Astrocyte (in vitro differentiated cells and primary cell): ENCODE results near the gene MAPKAPK2. TPM values are rescaled to one million over a fixed set of nuclear protein-coding genes. Genes with fewer than 3 reads are reported as not detected.
A peak's percentile ranks its signal among the peaks of the same experiment; 100 is the strongest.

Experiments used
- DNase-seq: peaks from one replicate; pipeline ENCODE4 v3.0.0-alpha.2; 2010; ENCODE audit warnings: low read depth
- FAIRE-seq: peaks from 2 replicates; lab custom pipeline; 2011; peaks lifted over from hg19 to GRCh38; lab: Jason Lieb, UNC
- H2AFZ ChIP-seq: 2 replicates; pipeline ENCODE4 v1.6.0; 2012; ENCODE audit warnings: low read depth, low read length, inconsistent platforms
- H3K27ac ChIP-seq: 2 replicates; pipeline ENCODE4 v1.5.1; 2011; ENCODE audit warnings: low read depth, low read length, inconsistent platforms
- H3K27me3 ChIP-seq: 2 replicates; pipeline ENCODE4 v1.6.0; 2011; ENCODE audit warnings: low read length, inconsistent platforms; ENCODE audit not compliant: insufficient read depth
- H3K36me3 ChIP-seq: 2 replicates; pipeline ENCODE4 v1.5.1; 2011; ENCODE audit warnings: low read length, inconsistent platforms; ENCODE audit not compliant: insufficient read depth
- H3K4me1 ChIP-seq: 2 replicates; pipeline ENCODE4 v1.5.1; 2011; ENCODE audit warnings: low read length, inconsistent platforms; ENCODE audit not compliant: insufficient read depth
- H3K4me2 ChIP-seq: 2 replicates; pipeline ENCODE4 v1.6.0; 2012; ENCODE audit warnings: low read length, inconsistent platforms
- H3K4me3 ChIP-seq: 2 replicates; pipeline ENCODE4 v1.5.1; 2011; ENCODE audit warnings: low read depth, mild to moderate bottlenecking, low read length, inconsistent platforms; ENCODE audit not compliant: insufficient read depth
- H3K79me2 ChIP-seq: 2 replicates; pipeline ENCODE4 v1.6.0; 2012; ENCODE audit warnings: mild to moderate bottlenecking, low read length, inconsistent platforms; ENCODE audit not compliant: insufficient read depth
- H3K9ac ChIP-seq: 2 replicates; pipeline ENCODE4 v1.6.0; 2012; ENCODE audit warnings: mild to moderate bottlenecking, low read length, inconsistent platforms
- H3K9me3 ChIP-seq: 2 replicates; pipeline ENCODE4 v1.5.1; 2012; ENCODE audit warnings: low read depth, mild to moderate bottlenecking, low read length, inconsistent platforms; ENCODE audit not compliant: insufficient read depth
- H4K20me1 ChIP-seq: 2 replicates; pipeline ENCODE4 v1.6.0; 2012; ENCODE audit warnings: low read length, inconsistent platforms; ENCODE audit not compliant: insufficient read depth
- H3K27ac Mint-ChIP-seq: one replicate; pipeline ENCODE4 v1.8.0; 2021; ENCODE audit warnings: mild to moderate bottlenecking, mixed read lengths; ENCODE audit not compliant: unreplicated experiment
- H3K27me3 Mint-ChIP-seq: one replicate; pipeline ENCODE4 v1.8.0; 2021; ENCODE audit warnings: low read depth, mixed read lengths; ENCODE audit not compliant: unreplicated experiment
- H3K36me3 Mint-ChIP-seq: one replicate; pipeline ENCODE4 v1.8.0; 2021; ENCODE audit warnings: low read depth, mixed read lengths; ENCODE audit not compliant: unreplicated experiment
- H3K4me1 Mint-ChIP-seq: one replicate; pipeline ENCODE4 v1.8.0; 2021; ENCODE audit warnings: low read depth, mixed read lengths; ENCODE audit not compliant: unreplicated experiment
- H3K4me3 Mint-ChIP-seq: one replicate; pipeline ENCODE4 v1.8.0; 2021; ENCODE audit warnings: mild to moderate bottlenecking, moderate library complexity, mixed read lengths; ENCODE audit not compliant: unreplicated experiment
- H3K9me3 Mint-ChIP-seq: one replicate; pipeline ENCODE4 v1.8.0; 2021; ENCODE audit warnings: mild to moderate bottlenecking, mixed read lengths; ENCODE audit not compliant: unreplicated experiment
- CTCF ChIP-seq: IDR thresholded peaks from 2 replicates; pipeline ENCODE4 v1.5.1; 2011; ENCODE audit warnings: low read depth, mild to moderate bottlenecking, inconsistent platforms, low read length, moderate library complexity; ENCODE audit not compliant: insufficient read depth
- EZH2 ChIP-seq: IDR thresholded peaks from 2 replicates; pipeline ENCODE4 v1.6.1; 2012; ENCODE audit warnings: mild to moderate bottlenecking, low read length, inconsistent platforms; ENCODE audit not compliant: insufficient read depth
- total RNA-seq: library from RNA; stranded (reverse); gene quantifications from 2 replicates; pipeline ENCODE4 v1.2.1, GENCODE V29; 2021

The MAPKAPK2 gene
- total RNA-seq, 1 donor from 2014 or later: 108 TPM

GRCh38 chr1:206725109-206725963 is 40.6 kb downstream of the MAPKAPK2 start:
- peaks cover 25% of the 10 kb centered on the region for H3K4me1 ChIP-seq
- H2AFZ ChIP-seq: no peak overlapping the region
- no peaks in the 10 kb centered on the region for H3K27me3 ChIP-seq
- Mint-ChIP-seq H3K9me3 (no peaks in the 10 kb centered on the region), H3K36me3 (peaks cover 8% of the 10 kb centered on the region), H3K27ac (no peak overlapping the region), H3K27me3 (no peaks in the 10 kb centered on the region), H3K4me1 (peaks cover 27% of the 10 kb centered on the region), H3K4me3 (no peak overlapping the region)
- no peaks in the 10 kb centered on the region for H3K9me3 ChIP-seq
- TF ChIP-seq CTCF: peak; percentile 63
- TF ChIP-seq EZH2: no peak
- peaks cover 97% of the 10 kb centered on the region for H4K20me1 ChIP-seq
- H3K36me3 ChIP-seq: peaks cover 5% of the 10 kb centered on the region
- no peak overlapping the region for H3K4me3 ChIP-seq
- no peak for DNase-seq
- FAIRE-seq: no peak
- H3K9ac ChIP-seq: no peak overlapping the region
- no peak overlapping the region for H3K4me2 ChIP-seq
- peaks cover 85% of the 10 kb centered on the region for H3K79me2 ChIP-seq
- no peak overlapping the region for H3K27ac ChIP-seq

GRCh38 chr1:206727981-206728696 is 43.4 kb downstream of the MAPKAPK2 start:
- Mint-ChIP-seq H3K27me3 (no peaks in the 10 kb centered on the region), H3K4me3 (no peak overlapping the region), H3K36me3 (peaks cover 14% of the 10 kb centered on the region), H3K9me3 (peaks cover 2% of the 10 kb centered on the region), H3K27ac (no peak overlapping the region), H3K4me1 (peaks cover 24% of the 10 kb centered on the region)
- Histone ChIP-seq H3K4me1 (peaks cover 18% of the 10 kb centered on the region), H3K4me2 (no peak overlapping the region), H3K36me3 (peaks cover 24% of the 10 kb centered on the region), H3K27ac (no peak overlapping the region), H3K9me3 (no peaks in the 10 kb centered on the region), H3K27me3 (no peaks in the 10 kb centered on the region), H3K4me3 (no peak overlapping the region), H3K79me2 (peaks cover 60% of the 10 kb centered on the region), H2AFZ (no peak overlapping the region), H4K20me1 (peaks cover 98% of the 10 kb centered on the region), H3K9ac (no peak overlapping the region)
- no peak for TF ChIP-seq CTCF
- TF ChIP-seq EZH2: no peak
- no peak for DNase-seq
- FAIRE-seq: no peak
